GM23338 (cell line): ENCODE data around the gene AQP9. TPM values are rescaled to one million over a fixed set of nuclear protein-coding genes. Genes with fewer than 3 reads are reported as not detected.

Experiments used
- ATAC-seq: fragments of 200-7000 bp; cut with Tn5 transposase; 3 replicates; pipeline ENCODE4 v1.9.1; 2020
- DNase-seq: peaks from one replicate; pipeline ENCODE4 v3.0.0-alpha.2; 2015; ENCODE audit warnings: low spot score
- H2AFZ ChIP-seq: fragments of 200-600 bp; sonication (generic); 2 replicates; pipeline ENCODE4 v1.8.0; 2016; ENCODE audit warnings: antibody characterized with exemption, mild to moderate bottlenecking, moderate library complexity
- H3F3A ChIP-seq: fragments of 200-600 bp; sonication (generic); replicated peaks from 2 replicates; pipeline ENCODE4 v1.8.0; 2017; ENCODE audit warnings: antibody characterized with exemption, mixed run types, low read depth
- H3K27ac ChIP-seq: fragments of 200-600 bp; sonication (generic); 2 replicates; pipeline ENCODE4 v1.6.1; 2016; ENCODE audit warnings: low read depth
- H3K27me3 ChIP-seq: fragments of 200-600 bp; sonication (generic); 2 replicates; pipeline ENCODE4 v1.8.0; 2016; ENCODE audit warnings: mild to moderate bottlenecking, mixed run types, moderate library complexity; ENCODE audit not compliant: insufficient read depth
- H3K36me3 ChIP-seq: fragments of 200-600 bp; sonication (generic); 2 replicates; pipeline ENCODE4 v1.8.0; 2016; ENCODE audit warnings: mild to moderate bottlenecking; ENCODE audit not compliant: insufficient read depth
- H3K4me1 ChIP-seq: fragments of 200-600 bp; sonication (generic); 2 replicates; pipeline ENCODE4 v1.8.0; 2016; ENCODE audit warnings: mild to moderate bottlenecking, moderate library complexity; ENCODE audit not compliant: insufficient read depth
- H3K4me2 ChIP-seq: fragments of 200-600 bp; sonication (generic); 2 replicates; pipeline ENCODE4 v1.7.1; 2017; ENCODE audit warnings: mixed run types
- H3K4me3 ChIP-seq: fragments of 200-600 bp; sonication (generic); 2 replicates; pipeline ENCODE4 v1.6.1; 2016; ENCODE audit warnings: mixed run types
- H3K79me2 ChIP-seq: fragments of 200-600 bp; sonication (generic); replicated peaks from 2 replicates; pipeline ENCODE4 v1.8.0; 2017; ENCODE audit warnings: mild to moderate bottlenecking; ENCODE audit not compliant: insufficient read depth
- H3K9me2 ChIP-seq: fragments of 200-600 bp; sonication (generic); 2 replicates; pipeline ENCODE4 v1.8.0; 2017; ENCODE audit not compliant: insufficient read depth
- H4K20me1 ChIP-seq: fragments of 200-600 bp; sonication (generic); replicated peaks from 2 replicates; pipeline ENCODE4 v1.8.0; 2017; ENCODE audit warnings: mild to moderate bottlenecking; ENCODE audit not compliant: insufficient read depth
- H3K27ac Mint-ChIP-seq: 2 replicates; pipeline ENCODE4 v1.8.0; 2020; ENCODE audit warnings: inconsistent platforms, mild to moderate bottlenecking, moderate library complexity, mixed read lengths
- H3K27me3 Mint-ChIP-seq: 3 replicates; pipeline ENCODE4 v1.8.0; 2022; ENCODE audit warnings: low read depth, mild to moderate bottlenecking, moderate library complexity, mixed read lengths, inconsistent platforms; ENCODE audit not compliant: insufficient read depth, poor library complexity
- H3K36me3 Mint-ChIP-seq: 3 replicates; pipeline ENCODE4 v1.8.0; 2021; ENCODE audit warnings: low read depth, mild to moderate bottlenecking, inconsistent platforms, moderate library complexity, mixed read lengths
- H3K4me1 Mint-ChIP-seq: 3 replicates; pipeline ENCODE4 v1.8.0; 2020; ENCODE audit warnings: mild to moderate bottlenecking, inconsistent platforms, mixed read lengths
- H3K4me3 Mint-ChIP-seq: 3 replicates; pipeline ENCODE4 v1.8.0; 2021; ENCODE audit warnings: moderate library complexity, mild to moderate bottlenecking, inconsistent platforms, mixed read lengths
- H3K9me3 Mint-ChIP-seq: 3 replicates; pipeline ENCODE4 v1.8.0; 2020; ENCODE audit warnings: moderate library complexity, mild to moderate bottlenecking, inconsistent platforms, mixed read lengths
- CREB1 ChIP-seq: fragments of 250-450 bp; sonication (Bioruptor Pico); IDR thresholded peaks from 2 replicates; pipeline ENCODE4 v1.5.0; 2020; ENCODE audit warnings: low read depth, mild to moderate bottlenecking, moderate library complexity
- CTCF ChIP-seq, 2 experiments: fragments of 200-600 bp in 1 of 2; sonication (generic) in 1 of 2; conservative IDR thresholded peaks; 2 replicates each; pipeline versions ENCODE4 v1.5.1 to v1.6.1; 2016 to 2017; ENCODE audit warnings: antibody characterized with exemption in 2 of 2, low read depth in 2 of 2, mild to moderate bottlenecking in 2 of 2, moderate library complexity in 1 of 2
- EZH2 ChIP-seq: fragments of 200-600 bp; sonication (generic); IDR thresholded peaks from one replicate; pipeline ENCODE4 v1.8.0; 2017; ENCODE audit warnings: antibody characterized with exemption, mild to moderate bottlenecking, low read depth; ENCODE audit not compliant: unreplicated experiment
- EZH2phosphoT487 ChIP-seq: fragments of 200-600 bp; sonication (generic); IDR thresholded peaks from one replicate; pipeline ENCODE4 v1.8.1; 2018; ENCODE audit warnings: antibody characterized with exemption; ENCODE audit not compliant: unreplicated experiment
- JUNB ChIP-seq: IDR thresholded peaks from one replicate; pipeline ENCODE4 v1.6.1; 2016; ENCODE audit warnings: antibody characterized with exemption; ENCODE audit not compliant: unreplicated experiment
- NANOG ChIP-seq: IDR thresholded peaks from 2 replicates; pipeline ENCODE4 v1.6.1; 2016; ENCODE audit warnings: antibody characterized with exemption, borderline replicate concordance
- STAT1 ChIP-seq: IDR thresholded peaks from one replicate; pipeline ENCODE4 v1.6.1; 2016; ENCODE audit warnings: antibody characterized with exemption; ENCODE audit not compliant: unreplicated experiment
- ZNF114 ChIP-seq: fragments of 250-450 bp; sonication (Bioruptor Pico); IDR thresholded peaks from 2 replicates; pipeline ENCODE4 v1.5.0; 2020; ENCODE audit warnings: mild to moderate bottlenecking, moderate library complexity
- ZNF331 ChIP-seq: fragments of 250-450 bp; sonication (Bioruptor Pico); IDR thresholded peaks from 2 replicates; pipeline ENCODE4 v1.5.0; 2020; ENCODE audit warnings: low read depth, mild to moderate bottlenecking, moderate library complexity
- ZNF462 ChIP-seq: fragments of 250-450 bp; sonication (Bioruptor Pico); IDR thresholded peaks from 2 replicates; pipeline ENCODE4 v1.5.0; 2020; ENCODE audit warnings: mild to moderate bottlenecking, moderate library complexity
- polyA plus RNA-seq: library from polyadenylated mRNA; unstranded; fragments of >200 nt; fragmentation: Nextera tagmentation; extraction: Ambion mirVana; gene quantifications from 2 replicates; pipeline ENCODE4 v1.2.1, GENCODE V29; 2016
- total RNA-seq: library from RNA; depleted of rRNA; stranded (reverse); fragments of >200 nt; shearing (Covaris generic); gene quantifications from 2 replicates; pipeline ENCODE4 v1.2.3, GENCODE V29; 2014
- TF ChIP-seq, protein P1 (sequence below): IDR thresholded peaks from 2 replicates; pipeline ENCODE4 v1.6.1; 2016; ENCODE audit warnings: antibody characterized with exemption

Gene AQP9
- total and polyA plus RNA-seq, 2 experiments from 2014 or later = not detected

- H3K4me3 ChIP-seq = no peak overlapping the region
- no peaks in the 10 kb centered on the region for H3K27me3 ChIP-seq
- no peaks in the 10 kb centered on the region for H3F3A ChIP-seq
- H3K4me1 Mint-ChIP-seq = no peaks in the 10 kb centered on the region
- no peaks in the 10 kb centered on the region for H3K79me2 ChIP-seq
- no peak overlapping the region for H2AFZ ChIP-seq
- H3K9me2 ChIP-seq = no peaks in the 10 kb centered on the region
- H3K4me3 Mint-ChIP-seq = no peak overlapping the region
- H3K27ac Mint-ChIP-seq = no peak overlapping the region
- no peaks in the 10 kb centered on the region for H3K36me3 Mint-ChIP-seq
- TF ChIP-seq EZH2phosphoT487 (no peak), JUNB (no peak), ZNF462 (CRISPR knock-in tag) (no peak), NANOG (no peak), ZNF331 (CRISPR knock-in tag) (no peak), CTCF (conservative IDR thresholded peaks at IDR 0.05; ENCODE audit: low read depth in 2 of 2) (no peak), STAT1 (no peak), CREB1 (CRISPR knock-in tag) (no peak), ZNF114 (CRISPR knock-in tag) (no peak), EZH2 (no peak)
- TF ChIP-seq, protein P1, sequence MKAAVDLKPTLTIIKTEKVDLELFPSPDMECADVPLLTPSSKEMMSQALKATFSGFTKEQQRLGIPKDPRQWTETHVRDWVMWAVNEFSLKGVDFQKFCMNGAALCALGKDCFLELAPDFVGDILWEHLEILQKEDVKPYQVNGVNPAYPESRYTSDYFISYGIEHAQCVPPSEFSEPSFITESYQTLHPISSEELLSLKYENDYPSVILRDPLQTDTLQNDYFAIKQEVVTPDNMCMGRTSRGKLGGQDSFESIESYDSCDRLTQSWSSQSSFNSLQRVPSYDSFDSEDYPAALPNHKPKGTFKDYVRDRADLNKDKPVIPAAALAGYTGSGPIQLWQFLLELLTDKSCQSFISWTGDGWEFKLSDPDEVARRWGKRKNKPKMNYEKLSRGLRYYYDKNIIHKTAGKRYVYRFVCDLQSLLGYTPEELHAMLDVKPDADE = no peak
- H3K36me3 ChIP-seq = no peaks in the 10 kb centered on the region
- DNase-seq (no peak), ATAC-seq (no peak)
- no peaks in the 10 kb centered on the region for H3K9me3 Mint-ChIP-seq
- no peaks in the 10 kb centered on the region for H4K20me1 ChIP-seq
- no peak overlapping the region for H3K27ac ChIP-seq
- H3K27me3 Mint-ChIP-seq = peaks cover 2% of the 10 kb centered on the region
- H3K4me1 ChIP-seq = no peaks in the 10 kb centered on the region
- H3K4me2 ChIP-seq = no peak overlapping the region
These were observed 37.8 kb downstream of the AQP9 start for GRCh38 chr15:58175955-58176354.
